ENCODE results near the gene POR.
"Not testable (repeated sequence)": the region's sequence is repeated elsewhere in the genome, so short reads cannot be mapped to it uniquely, and the experiment has no call there.

The POR gene

DNA sequence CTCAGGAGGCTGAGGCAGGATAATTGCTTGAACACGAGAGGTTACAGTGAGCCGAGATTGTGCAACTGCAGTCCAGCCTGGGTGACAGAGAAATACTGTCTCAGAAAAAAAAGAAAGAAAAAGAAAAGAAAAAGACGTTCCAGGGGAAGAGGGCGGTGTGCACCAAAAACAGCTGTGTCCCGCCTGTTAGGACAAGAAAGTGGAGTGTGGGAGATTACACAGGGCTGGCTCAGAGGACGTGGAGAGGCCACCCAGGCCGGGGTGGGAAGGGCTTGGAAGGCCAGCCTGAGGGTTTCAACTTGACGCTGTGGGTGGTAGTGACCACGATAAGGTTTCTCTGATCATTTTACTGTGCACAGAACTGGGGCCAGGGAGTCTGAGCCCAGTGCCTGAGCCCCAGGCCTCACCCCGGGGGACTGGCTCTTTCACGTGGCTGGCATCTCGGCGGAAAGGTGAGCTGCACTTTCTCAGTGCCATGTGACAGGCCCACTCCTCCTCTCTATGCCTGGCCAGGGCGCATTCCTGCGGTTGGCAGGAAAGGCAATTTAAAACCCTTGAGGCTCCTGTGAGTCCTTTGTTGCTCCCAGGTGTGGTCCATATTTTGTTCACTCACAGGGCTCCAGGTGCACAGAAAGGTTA, 22.2 kb upstream of the POR start:
- DNase-seq (ENCODE audit: low read depth): no peak
- no peak overlapping the region for H3K4me3 ChIP-seq (ENCODE audit: control insufficient read depth, low read depth, low read length)
- TF ChIP-seq, protein P1, sequence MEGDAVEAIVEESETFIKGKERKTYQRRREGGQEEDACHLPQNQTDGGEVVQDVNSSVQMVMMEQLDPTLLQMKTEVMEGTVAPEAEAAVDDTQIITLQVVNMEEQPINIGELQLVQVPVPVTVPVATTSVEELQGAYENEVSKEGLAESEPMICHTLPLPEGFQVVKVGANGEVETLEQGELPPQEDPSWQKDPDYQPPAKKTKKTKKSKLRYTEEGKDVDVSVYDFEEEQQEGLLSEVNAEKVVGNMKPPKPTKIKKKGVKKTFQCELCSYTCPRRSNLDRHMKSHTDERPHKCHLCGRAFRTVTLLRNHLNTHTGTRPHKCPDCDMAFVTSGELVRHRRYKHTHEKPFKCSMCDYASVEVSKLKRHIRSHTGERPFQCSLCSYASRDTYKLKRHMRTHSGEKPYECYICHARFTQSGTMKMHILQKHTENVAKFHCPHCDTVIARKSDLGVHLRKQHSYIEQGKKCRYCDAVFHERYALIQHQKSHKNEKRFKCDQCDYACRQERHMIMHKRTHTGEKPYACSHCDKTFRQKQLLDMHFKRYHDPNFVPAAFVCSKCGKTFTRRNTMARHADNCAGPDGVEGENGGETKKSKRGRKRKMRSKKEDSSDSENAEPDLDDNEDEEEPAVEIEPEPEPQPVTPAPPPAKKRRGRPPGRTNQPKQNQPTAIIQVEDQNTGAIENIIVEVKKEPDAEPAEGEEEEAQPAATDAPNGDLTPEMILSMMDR (IDR thresholded peaks at IDR 0.05; ENCODE audit: control insufficient read depth, insufficient read depth, low read depth, low read length, missing control alignments): no peak

DNA sequence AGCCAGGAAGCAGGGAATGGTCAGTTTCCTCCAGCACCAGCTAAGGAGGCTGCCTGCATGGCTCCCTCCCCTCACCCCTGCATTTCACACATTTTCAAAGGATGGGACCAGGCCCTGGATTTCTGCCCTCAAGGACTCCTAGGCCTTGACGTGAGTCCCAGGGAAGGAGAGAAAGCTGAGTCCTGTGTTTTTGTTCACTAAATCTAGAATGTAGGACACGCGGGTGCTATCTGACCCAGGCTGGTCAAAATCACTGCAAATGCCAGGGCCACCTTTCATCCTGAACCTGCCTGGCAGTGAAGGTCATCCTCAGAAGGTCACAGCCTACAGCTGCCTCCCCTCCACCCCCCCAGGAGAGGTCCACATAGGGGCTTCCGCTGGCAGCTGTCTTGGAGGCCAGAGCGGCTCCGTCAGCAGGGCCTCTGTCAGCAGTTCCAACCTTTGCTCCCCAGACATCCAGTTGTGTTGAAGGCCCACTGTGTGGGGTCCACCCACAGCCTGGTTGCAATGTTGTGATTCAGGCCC, 18.1 kb upstream of the POR start:
- DNase-seq (ENCODE audit: low read depth): no peak
- H3K4me3 ChIP-seq (ENCODE audit: control insufficient read depth, low read depth, low read length): no peak overlapping the region
- TF ChIP-seq, protein P1 (IDR thresholded peaks at IDR 0.05; ENCODE audit: control insufficient read depth, insufficient read depth, low read depth, low read length, missing control alignments): no peak

DNA sequence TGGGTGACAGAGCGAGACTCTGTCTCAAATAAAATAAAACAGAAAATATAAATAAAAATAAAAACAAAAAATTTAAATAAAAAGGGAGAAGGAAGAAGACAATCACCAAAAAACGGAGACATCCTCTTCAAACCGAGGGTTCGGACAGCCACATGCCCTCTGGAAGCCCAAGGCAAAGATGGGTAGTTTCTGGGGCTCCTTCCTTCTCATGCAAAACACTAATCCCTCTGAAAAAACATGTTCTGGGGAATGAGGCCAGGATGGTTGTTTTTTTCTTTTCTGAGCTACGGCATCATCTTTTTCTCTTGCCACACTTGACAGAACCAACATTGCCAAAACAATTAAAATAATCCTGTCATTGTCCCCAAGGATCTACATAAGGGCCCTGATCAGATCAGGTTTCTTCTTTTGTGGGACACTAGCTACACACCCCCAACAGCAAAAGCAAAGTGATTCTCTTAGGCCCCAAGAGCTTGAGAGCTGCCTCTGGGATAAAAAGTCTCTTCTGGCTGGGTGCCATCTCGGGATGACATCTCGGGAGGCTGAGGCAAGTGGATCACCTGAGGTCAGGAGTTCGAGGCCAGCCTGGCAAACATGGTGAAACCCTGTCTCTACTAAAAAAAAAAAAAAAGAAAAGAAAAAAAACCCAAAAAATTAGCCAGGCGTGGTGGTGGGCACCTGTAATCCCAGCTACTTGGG, 14.2 kb upstream of the POR start:
- DNase-seq (ENCODE audit: low read depth): no peak
- TF ChIP-seq, protein P1 (IDR thresholded peaks at IDR 0.05; ENCODE audit: control insufficient read depth, insufficient read depth, low read depth, low read length, missing control alignments): no peak
- no peak overlapping the region for H3K4me3 ChIP-seq (ENCODE audit: control insufficient read depth, low read depth, low read length)

DNA sequence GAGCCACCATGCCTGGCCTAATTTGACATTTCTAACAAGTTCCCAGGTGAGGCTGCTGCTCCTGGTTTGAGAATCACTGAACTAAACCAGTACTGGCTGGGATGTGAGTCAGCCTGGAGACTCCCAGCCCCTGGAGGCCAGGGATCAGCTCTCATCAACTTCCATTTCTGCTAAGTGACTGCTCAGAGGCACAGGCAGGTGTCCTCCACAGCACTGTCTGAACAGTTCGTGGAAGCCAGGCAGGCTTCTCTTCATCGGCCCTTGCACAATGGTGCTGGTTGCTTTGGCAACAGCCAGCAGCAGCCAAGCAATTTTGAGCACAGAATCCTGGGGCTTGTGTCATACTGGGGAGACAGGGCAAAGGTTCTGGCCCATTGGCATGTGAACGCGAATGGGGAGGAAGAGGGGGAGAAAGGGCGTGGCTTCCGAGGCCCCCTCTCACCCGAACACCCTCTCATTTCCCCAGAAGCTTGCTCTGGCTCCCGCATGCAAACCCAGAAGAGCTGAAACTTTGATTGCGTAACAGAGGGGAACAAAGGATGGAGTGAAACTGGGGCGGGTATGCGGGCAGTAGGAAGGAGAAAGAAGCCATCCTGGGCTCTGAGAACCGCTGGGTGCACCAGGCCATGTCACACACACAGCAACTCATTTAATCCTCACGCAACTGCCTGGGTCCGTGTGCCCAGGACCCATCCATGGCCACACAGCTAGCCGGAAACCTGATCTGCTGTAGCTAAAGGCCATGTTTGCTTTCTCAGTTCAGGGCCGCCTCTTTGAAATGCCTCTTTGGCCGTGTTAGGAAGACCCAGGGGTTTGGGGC, 9.0 kb upstream of the POR start:
- peak; percentile 28 for DNase-seq (ENCODE audit: low read depth)
- TF ChIP-seq, protein P1 (IDR thresholded peaks at IDR 0.05; ENCODE audit: control insufficient read depth, insufficient read depth, low read depth, low read length, missing control alignments): no peak
- no peak overlapping the region for H3K4me3 ChIP-seq (ENCODE audit: control insufficient read depth, low read depth, low read length)

DNA sequence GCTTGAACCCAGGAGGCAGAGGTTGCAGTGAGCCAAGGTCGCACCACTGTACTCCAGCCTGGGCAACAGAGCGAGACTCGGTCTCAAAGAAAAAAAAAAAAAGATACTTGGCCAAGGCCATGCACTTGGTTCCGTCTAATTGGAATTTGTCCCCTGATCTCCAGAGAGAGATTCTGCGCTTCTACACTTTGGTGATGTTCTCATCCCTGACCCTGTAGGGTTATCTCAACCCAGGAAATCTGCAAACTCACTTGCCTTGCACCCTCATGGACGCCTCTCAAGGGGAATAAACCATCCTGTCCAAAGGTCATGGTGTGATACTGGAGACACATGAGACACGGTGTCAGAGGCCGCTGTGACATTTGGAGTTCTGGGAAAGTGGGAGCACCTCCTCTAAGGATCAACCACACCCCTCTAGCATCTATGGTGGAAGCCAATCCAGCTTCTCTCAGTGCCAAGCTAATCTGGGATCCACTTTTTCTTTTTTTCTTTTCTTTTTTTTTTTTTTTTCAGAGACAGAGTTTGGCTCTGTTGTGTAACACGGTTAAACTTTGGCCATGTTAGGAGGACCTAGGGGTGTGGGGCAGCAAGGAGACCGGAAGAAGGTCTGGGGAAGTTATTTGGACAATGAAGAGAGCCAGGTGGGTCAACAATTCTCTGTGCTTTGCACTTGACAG, 7.8 kb upstream of the POR start:
- H3K4me3 ChIP-seq (ENCODE audit: control insufficient read depth, low read depth, low read length): no peak overlapping the region
- TF ChIP-seq, protein P1 (IDR thresholded peaks at IDR 0.05; ENCODE audit: control insufficient read depth, insufficient read depth, low read depth, low read length, missing control alignments): no peak
- no peak for DNase-seq (ENCODE audit: low read depth)

DNA sequence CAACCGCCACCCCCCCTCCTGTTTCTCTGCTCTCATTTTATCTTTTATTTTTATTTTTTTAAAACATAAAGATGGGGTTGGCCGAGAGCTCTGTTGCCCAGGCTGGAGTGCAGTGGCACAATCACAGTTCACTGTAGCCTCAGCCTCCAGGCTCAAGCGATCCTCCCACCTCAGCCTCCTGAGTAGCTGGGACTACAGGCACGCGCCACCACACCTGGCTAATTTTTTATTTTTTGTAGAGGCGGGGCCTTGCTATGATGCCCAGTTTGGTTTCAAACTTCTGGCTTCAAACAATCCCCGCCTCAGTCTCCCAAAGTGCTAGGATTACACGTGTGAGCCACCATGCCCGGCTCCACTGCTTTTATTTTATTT, 7.3 kb upstream of the POR start:
- not testable (repeated sequence) for H3K4me3 ChIP-seq (ENCODE audit: control insufficient read depth, low read depth, low read length); DNase-seq (ENCODE audit: low read depth)

Measured in AG09309 (cell line).